ENCODE data around the gene LTB4R.

The LTB4R gene

DNA sequence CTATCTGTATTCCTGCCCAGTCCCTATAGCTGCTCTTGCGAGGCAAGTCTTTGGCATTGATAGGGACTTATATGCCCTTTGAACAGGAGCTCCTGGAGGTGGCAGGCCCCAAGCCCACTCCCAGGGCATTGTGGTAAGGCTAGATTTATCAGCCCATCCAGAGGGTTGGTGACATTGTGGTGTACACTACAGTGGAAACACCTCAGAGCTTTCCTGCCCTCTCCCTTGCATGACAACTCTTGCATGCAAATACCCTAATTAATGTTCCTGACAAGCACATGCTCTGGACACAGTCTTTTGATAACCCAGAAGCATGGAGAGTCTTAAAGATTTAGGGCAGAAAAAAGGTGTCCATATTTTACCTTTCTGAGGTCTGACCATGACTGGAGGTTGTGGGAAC is 29.3 kb downstream of the LTB4R start:
- TF ChIP-seq ZFX (IDR thresholded peaks at IDR 0.05), result no peak
- no peak for TF ChIP-seq CTCF (conservative IDR thresholded peaks at IDR 0.05)
- no peak overlapping the region for H3K27ac ChIP-seq

DNA sequence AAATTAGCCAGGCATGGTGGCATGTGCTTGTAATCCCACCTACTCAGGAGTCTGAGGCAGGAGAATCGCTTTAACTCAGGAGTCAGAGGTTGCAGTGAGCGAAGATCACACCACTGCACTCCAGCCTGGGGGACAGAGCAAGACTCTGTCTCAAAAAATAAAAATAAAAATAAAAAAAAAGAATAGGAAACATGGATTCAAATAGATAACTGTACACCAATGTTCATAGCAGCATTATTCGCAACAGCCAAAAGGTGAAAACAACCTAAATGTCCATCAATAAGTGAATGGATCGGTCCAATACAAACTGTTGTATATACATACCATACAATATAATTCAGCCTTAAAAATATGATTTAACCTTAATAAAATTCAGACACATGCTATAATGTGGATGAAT is 31.6 kb downstream of the LTB4R start:
- no peak for TF ChIP-seq ZFX (IDR thresholded peaks at IDR 0.05)
- no peak overlapping the region for H3K27ac ChIP-seq

- TF ChIP-seq ZFX (IDR thresholded peaks at IDR 0.05) (no peak), CTCF (conservative IDR thresholded peaks at IDR 0.05) (no peak)
Observed at GRCh38 chr14:24343795-24344660, 32.7 kb downstream of the LTB4R start.

DNA sequence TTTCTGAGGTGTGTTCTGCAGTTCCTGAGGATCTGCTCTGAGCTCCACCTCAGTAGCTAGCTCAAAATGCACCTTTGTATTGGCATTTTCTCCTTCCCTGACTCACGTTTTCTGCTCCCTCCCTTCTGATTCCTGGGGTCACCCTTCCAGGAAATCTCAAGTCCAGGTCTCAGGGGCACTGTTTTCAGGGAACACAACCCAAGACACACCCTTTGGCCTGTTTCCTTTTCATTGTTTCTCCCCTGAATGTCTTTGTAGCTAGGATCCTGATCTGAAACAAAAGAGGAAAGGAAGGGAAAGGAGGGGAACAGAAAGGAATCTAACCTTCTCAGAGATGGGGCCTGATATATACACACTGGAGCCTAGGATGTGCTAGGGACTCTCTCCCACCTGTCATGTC is 35.8 kb downstream of the LTB4R start:
- TF ChIP-seq CTCF (conservative IDR thresholded peaks at IDR 0.05), result no peak
- no peak for TF ChIP-seq ZFX (IDR thresholded peaks at IDR 0.05)
- H3K27ac ChIP-seq, result no peak overlapping the region

More at GRCh38 chr14:24343795-24344660, 32.7 kb downstream of the LTB4R start:
- H3K27ac ChIP-seq, result no peak overlapping the region

- H3K27ac ChIP-seq, result no peak overlapping the region
- TF ChIP-seq ZFX (IDR thresholded peaks at IDR 0.05) (no peak), CTCF (conservative IDR thresholded peaks at IDR 0.05) (no peak)
Observed at GRCh38 chr14:24348186-24348585, 36.9 kb downstream of the LTB4R start.

- no peak overlapping the region for H3K27ac ChIP-seq
- TF ChIP-seq CTCF (conservative IDR thresholded peaks at IDR 0.05) (no peak), ZFX (IDR thresholded peaks at IDR 0.05) (no peak)
Observed at GRCh38 chr14:24349742-24350141, 38.4 kb downstream of the LTB4R start.

DNA sequence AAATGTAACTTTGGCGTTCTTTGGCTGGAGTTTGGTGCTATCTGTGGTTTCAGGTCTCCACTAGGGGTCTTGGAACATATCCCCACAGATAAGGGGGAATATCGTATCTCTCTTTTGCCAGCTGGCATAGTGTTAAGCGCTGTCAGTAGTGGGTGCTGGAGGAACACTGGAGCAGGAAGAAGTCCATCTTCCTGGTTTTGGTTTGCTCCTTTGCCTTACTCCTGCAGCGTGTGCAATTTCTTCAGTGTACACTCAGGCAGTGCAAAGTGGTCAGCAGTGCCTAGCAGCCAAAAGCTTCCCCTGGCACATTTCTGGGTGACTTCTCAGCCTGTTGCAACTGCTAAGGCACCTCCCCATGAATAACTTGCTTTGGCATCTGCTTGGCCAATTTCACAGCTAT is 40.2 kb downstream of the LTB4R start:
- TF ChIP-seq ZFX (IDR thresholded peaks at IDR 0.05) (no peak), CTCF (conservative IDR thresholded peaks at IDR 0.05) (no peak)
- H3K27ac ChIP-seq, result no peak overlapping the region

Measured in C4-2B (cell line).